Neural progenitor cell (in vitro differentiated cells): ENCODE measurements around the gene CPNE4. TPM values are rescaled to one million over a fixed set of nuclear protein-coding genes. Genes with fewer than 3 reads are reported as not detected.

ENCODE experiments used
- DNase-seq: peaks from one replicate; pipeline ENCODE4 v3.0.0-alpha.2; 2016; ENCODE audit warnings: low spot score
- H2AFZ ChIP-seq: fragments of 200-600 bp; sonication (generic); replicated peaks from 2 replicates; pipeline ENCODE4 v1.6.1; 2016; ENCODE audit warnings: antibody characterized with exemption
- H3F3A ChIP-seq: fragments of 200-600 bp; sonication (generic); 2 replicates; pipeline ENCODE4 v1.6.1; 2016; ENCODE audit warnings: antibody characterized with exemption, low read depth
- H3K27ac ChIP-seq: fragments of 200-600 bp; sonication (generic); 2 replicates; pipeline ENCODE4 v1.5.1; 2016; ENCODE audit warnings: mild to moderate bottlenecking
- H3K27me3 ChIP-seq: fragments of 200-600 bp; sonication (generic); 2 replicates; pipeline ENCODE4 v1.6.1; 2016; ENCODE audit warnings: mild to moderate bottlenecking, moderate library complexity
- H3K36me3 ChIP-seq: fragments of 200-600 bp; sonication (generic); 2 replicates; pipeline ENCODE4 v1.5.1; 2016
- H3K4me1 ChIP-seq: fragments of 200-600 bp; sonication (generic); 2 replicates; pipeline ENCODE4 v1.6.1; 2016; ENCODE audit warnings: mixed run types
- H3K4me2 ChIP-seq: fragments of 200-600 bp; sonication (generic); 2 replicates; pipeline ENCODE4 v1.6.1; 2016
- H3K4me3 ChIP-seq: fragments of 200-600 bp; sonication (generic); 2 replicates; pipeline ENCODE4 v1.5.1; 2016
- H3K79me2 ChIP-seq: fragments of 200-600 bp; sonication (generic); 2 replicates; pipeline ENCODE4 v1.6.1; 2016; ENCODE audit warnings: low read depth
- H3K9ac ChIP-seq: fragments of 200-600 bp; sonication (generic); 2 replicates; pipeline ENCODE4 v1.6.1; 2016
- H3K9me3 ChIP-seq: fragments of 200-600 bp; sonication (generic); 2 replicates; pipeline ENCODE4 v1.5.1; 2016; ENCODE audit warnings: low read depth
- H4K20me1 ChIP-seq: fragments of 200-600 bp; sonication (generic); 2 replicates; pipeline ENCODE4 v1.6.1; 2016; ENCODE audit warnings: low read depth
- H3K27ac Mint-ChIP-seq: 3 replicates; pipeline ENCODE4 v1.8.0; 2021; ENCODE audit warnings: mixed read lengths
- H3K27me3 Mint-ChIP-seq: 2 replicates; pipeline ENCODE4 v1.8.0; 2022; ENCODE audit warnings: low read depth, mild to moderate bottlenecking, inconsistent platforms, moderate library complexity, mixed read lengths; ENCODE audit not compliant: insufficient read depth
- H3K36me3 Mint-ChIP-seq: 3 replicates; pipeline ENCODE4 v1.8.0; 2021; ENCODE audit warnings: mixed read lengths
- H3K4me1 Mint-ChIP-seq: 3 replicates; pipeline ENCODE4 v1.8.0; 2021; ENCODE audit warnings: mixed read lengths
- H3K4me3 Mint-ChIP-seq: 3 replicates; pipeline ENCODE4 v1.8.0; 2021; ENCODE audit warnings: mild to moderate bottlenecking, moderate library complexity, mixed read lengths
- H3K9me3 Mint-ChIP-seq: 3 replicates; pipeline ENCODE4 v1.8.0; 2020; ENCODE audit warnings: mixed read lengths
- EZH2 ChIP-seq: fragments of 200-600 bp; sonication (generic); IDR thresholded peaks from 2 replicates; pipeline ENCODE4 v1.6.1; 2017; ENCODE audit warnings: antibody characterized with exemption, mild to moderate bottlenecking, moderate library complexity
- EZH2phosphoT487 ChIP-seq: fragments of 200-600 bp; sonication (generic); IDR thresholded peaks from 2 replicates; pipeline ENCODE4 v1.6.1; 2017; ENCODE audit warnings: antibody characterized with exemption
- total RNA-seq: library from RNA; depleted of rRNA; stranded (reverse); fragments of >200 nt; gene quantifications from 2 replicates; pipeline ENCODE4 v1.2.3, GENCODE V29; 2015; ENCODE audit warnings: low replicate concordance
- TF ChIP-seq, protein P1 (sequence below): fragments of 200-600 bp; sonication (generic); IDR thresholded peaks from 2 replicates; pipeline ENCODE4 v1.5.1; 2017; ENCODE audit warnings: antibody characterized with exemption, mild to moderate bottlenecking

The CPNE4 gene
- total RNA-seq, 1 donor from 2014 or later: not detected

DNA sequence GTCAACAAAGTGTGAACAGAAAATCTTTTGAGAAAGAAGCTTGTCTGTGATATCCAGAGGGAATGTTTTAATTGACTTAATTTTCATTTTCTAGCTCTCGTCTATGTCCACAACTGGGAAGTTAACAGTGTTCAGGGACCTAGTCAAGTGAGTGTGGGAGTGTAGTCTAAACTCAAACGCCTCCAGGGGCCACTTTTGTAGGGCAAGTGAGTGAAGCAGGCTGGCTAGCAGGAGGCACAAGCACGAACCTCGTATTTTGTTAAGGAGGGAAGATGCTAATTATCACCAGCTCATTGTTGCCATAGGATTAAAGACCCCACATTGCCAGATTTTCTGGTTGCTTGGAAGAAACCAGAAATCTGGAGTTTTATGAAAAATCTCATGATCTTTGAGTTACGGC lies 135.8 kb downstream of the CPNE4 start:
- H2AFZ ChIP-seq: peak overlapping the region; percentile 75
- H3K9me3 ChIP-seq: no peaks in the 10 kb centered on the region
- peak; percentile 18 for DNase-seq
- H3K27me3 ChIP-seq: no peaks in the 10 kb centered on the region
- Mint-ChIP-seq H3K4me1 (peaks cover 15% of the 10 kb centered on the region), H3K4me3 (no peak overlapping the region), H3K36me3 (no peaks in the 10 kb centered on the region), H3K27ac (no peak overlapping the region), H3K27me3 (peaks cover 2% of the 10 kb centered on the region), H3K9me3 (no peaks in the 10 kb centered on the region)
- no peaks in the 10 kb centered on the region for H3K79me2 ChIP-seq
- no peak overlapping the region for H3K4me2 ChIP-seq
- no peaks in the 10 kb centered on the region for H3K36me3 ChIP-seq
- peaks cover 7% of the 10 kb centered on the region for H3K4me1 ChIP-seq
- H3K27ac ChIP-seq: no peak overlapping the region
- H3K9ac ChIP-seq: no peak overlapping the region
- H3F3A ChIP-seq: no peaks in the 10 kb centered on the region
- H3K4me3 ChIP-seq: no peak overlapping the region
- no peaks in the 10 kb centered on the region for H4K20me1 ChIP-seq
- TF ChIP-seq, protein P1, sequence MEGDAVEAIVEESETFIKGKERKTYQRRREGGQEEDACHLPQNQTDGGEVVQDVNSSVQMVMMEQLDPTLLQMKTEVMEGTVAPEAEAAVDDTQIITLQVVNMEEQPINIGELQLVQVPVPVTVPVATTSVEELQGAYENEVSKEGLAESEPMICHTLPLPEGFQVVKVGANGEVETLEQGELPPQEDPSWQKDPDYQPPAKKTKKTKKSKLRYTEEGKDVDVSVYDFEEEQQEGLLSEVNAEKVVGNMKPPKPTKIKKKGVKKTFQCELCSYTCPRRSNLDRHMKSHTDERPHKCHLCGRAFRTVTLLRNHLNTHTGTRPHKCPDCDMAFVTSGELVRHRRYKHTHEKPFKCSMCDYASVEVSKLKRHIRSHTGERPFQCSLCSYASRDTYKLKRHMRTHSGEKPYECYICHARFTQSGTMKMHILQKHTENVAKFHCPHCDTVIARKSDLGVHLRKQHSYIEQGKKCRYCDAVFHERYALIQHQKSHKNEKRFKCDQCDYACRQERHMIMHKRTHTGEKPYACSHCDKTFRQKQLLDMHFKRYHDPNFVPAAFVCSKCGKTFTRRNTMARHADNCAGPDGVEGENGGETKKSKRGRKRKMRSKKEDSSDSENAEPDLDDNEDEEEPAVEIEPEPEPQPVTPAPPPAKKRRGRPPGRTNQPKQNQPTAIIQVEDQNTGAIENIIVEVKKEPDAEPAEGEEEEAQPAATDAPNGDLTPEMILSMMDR: no peak
- TF ChIP-seq EZH2phosphoT487: no peak
- TF ChIP-seq EZH2: no peak

DNA sequence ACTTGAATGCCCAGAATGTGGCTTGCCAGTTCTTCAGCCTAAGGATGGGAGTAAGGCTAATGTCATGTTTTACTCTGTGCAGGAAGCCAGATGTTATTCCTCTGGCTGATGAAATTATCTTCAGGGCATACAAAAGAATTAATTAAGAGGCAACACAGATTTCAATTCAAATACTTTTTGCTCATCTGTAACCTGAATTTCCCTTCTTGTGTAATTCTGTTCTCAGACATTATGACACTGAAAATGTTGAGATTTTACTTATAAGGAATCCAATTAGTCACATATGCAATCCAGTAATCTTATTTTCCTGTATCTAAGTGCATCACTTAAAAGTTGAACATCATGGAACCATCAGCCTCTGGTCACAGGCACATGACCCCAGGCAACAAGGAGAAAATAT lies 136.5 kb downstream of the CPNE4 start:
- Mint-ChIP-seq H3K36me3 (no peaks in the 10 kb centered on the region), H3K27ac (no peak overlapping the region), H3K4me3 (no peak overlapping the region), H3K4me1 (peaks cover 12% of the 10 kb centered on the region), H3K9me3 (no peaks in the 10 kb centered on the region), H3K27me3 (peaks cover 2% of the 10 kb centered on the region)
- no peaks in the 10 kb centered on the region for H3F3A ChIP-seq
- H4K20me1 ChIP-seq: no peaks in the 10 kb centered on the region
- no peak overlapping the region for H3K9ac ChIP-seq
- H3K27ac ChIP-seq: no peak overlapping the region
- TF ChIP-seq EZH2: no peak
- TF ChIP-seq, protein P1: no peak
- TF ChIP-seq EZH2phosphoT487: no peak
- H3K9me3 ChIP-seq: no peaks in the 10 kb centered on the region
- no peak overlapping the region for H3K4me3 ChIP-seq
- DNase-seq: no peak
- H3K27me3 ChIP-seq: no peaks in the 10 kb centered on the region
- H3K79me2 ChIP-seq: no peaks in the 10 kb centered on the region
- peaks cover 7% of the 10 kb centered on the region for H3K4me1 ChIP-seq
- H3K36me3 ChIP-seq: no peaks in the 10 kb centered on the region
- H2AFZ ChIP-seq: no peak overlapping the region
- no peak overlapping the region for H3K4me2 ChIP-seq

DNA sequence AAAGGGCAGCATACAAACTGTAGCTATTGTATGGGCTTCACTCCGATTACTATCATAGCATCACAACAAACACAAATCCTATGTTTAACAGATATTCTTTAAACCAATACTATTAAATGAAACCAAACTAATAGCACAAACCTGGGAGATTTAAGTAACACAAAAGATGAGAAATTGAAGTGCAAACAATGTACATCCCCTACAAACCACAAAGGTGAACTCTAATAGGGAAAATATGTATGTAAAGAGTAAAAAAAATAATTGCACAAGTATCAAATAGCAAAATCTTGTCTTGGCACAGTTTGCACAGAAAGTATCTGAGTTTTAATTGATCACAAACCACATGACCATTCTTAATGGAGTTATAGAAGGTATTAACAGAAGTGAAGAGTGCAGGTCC lies 138.5 kb downstream of the CPNE4 start:
- Histone ChIP-seq H3F3A (no peaks in the 10 kb centered on the region), H3K4me1 (peaks cover 7% of the 10 kb centered on the region), H3K27me3 (no peaks in the 10 kb centered on the region), H3K9ac (no peak overlapping the region), H3K4me2 (no peak overlapping the region), H4K20me1 (no peaks in the 10 kb centered on the region), H3K27ac (no peak overlapping the region), H2AFZ (no peak overlapping the region), H3K4me3 (no peak overlapping the region), H3K9me3 (no peaks in the 10 kb centered on the region), H3K36me3 (no peaks in the 10 kb centered on the region), H3K79me2 (no peaks in the 10 kb centered on the region)
- TF ChIP-seq, protein P1: no peak
- TF ChIP-seq EZH2: no peak
- no peak for TF ChIP-seq EZH2phosphoT487
- Mint-ChIP-seq H3K36me3 (no peaks in the 10 kb centered on the region), H3K4me1 (peaks cover 9% of the 10 kb centered on the region), H3K9me3 (no peaks in the 10 kb centered on the region), H3K27me3 (peaks cover 2% of the 10 kb centered on the region), H3K27ac (no peak overlapping the region), H3K4me3 (no peak overlapping the region)
- DNase-seq: no peak
